ENCODE data around the gene TLR9. TPM values are rescaled to one million over a fixed set of nuclear protein-coding genes. Genes with fewer than 3 reads are reported as not detected.

TLR9 gene
- total RNA-seq, 1 experiment from 2014 or later: not detected

- in situ Hi-C loops (cut with HindIII; ENCODE audit: low pct_unique_long_range_greater_than_20kb, low sequenced_read_pairs): no loop called here
- no peak for DNase-seq (ENCODE audit: low read depth, low spot score)
These were observed 24.7 kb upstream of the TLR9 start for GRCh38 chr3:52250122-52250521.

DNA sequence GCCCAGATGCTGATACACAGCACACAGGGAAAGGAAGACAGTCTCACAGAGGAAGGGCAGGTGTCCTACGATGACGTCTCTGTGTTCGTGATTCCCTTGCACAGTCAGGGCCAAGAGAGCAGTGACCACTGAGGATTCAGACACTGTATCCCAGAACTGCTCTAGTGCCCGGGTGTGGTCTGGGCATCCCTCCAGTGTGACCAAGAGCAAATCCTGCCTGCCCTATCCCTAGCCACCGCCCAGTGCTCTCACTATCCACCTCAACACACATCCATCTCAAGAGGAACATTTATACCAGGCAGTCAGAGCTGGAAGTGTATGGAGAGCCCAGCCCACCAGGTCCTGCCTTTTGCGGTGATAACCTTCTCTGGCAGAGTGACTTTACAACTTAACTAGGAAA is 24.2 kb upstream of the TLR9 start:
- DNase-seq (ENCODE audit: low read depth, low spot score): no peak
- in situ Hi-C loops (cut with HindIII; ENCODE audit: low pct_unique_long_range_greater_than_20kb, low sequenced_read_pairs): no loop called here

- in situ Hi-C loops (cut with HindIII; ENCODE audit: low pct_unique_long_range_greater_than_20kb, low sequenced_read_pairs): no loop called here
- DNase-seq (ENCODE audit: low read depth, low spot score): no peak
These were observed 23.5 kb upstream of the TLR9 start for GRCh38 chr3:52248816-52249547.

DNA sequence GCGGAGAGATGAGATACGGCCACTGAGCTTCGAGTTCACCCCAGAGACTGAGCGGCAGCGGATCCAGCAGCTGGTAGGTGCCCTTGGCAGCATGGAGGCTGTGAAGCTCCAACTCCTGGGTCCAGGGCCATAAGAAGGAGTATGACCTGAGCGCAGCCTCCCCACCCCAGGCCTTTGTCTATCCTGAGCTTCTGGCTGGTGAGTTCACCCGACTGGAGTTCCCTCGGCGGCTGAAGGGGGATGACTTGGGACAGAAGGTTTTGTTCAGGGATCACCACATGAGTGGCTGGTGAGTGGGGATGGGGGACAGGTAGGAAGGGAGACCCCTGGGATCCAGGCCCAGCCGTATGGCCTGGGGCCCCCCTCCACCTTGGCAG is 22.7 kb upstream of the TLR9 start:
- in situ Hi-C loops (cut with HindIII; ENCODE audit: low pct_unique_long_range_greater_than_20kb, low sequenced_read_pairs): no loop called here
- no peak for DNase-seq (ENCODE audit: low read depth, low spot score)

GRCh38 chr3:52247409-52248164 is 22.1 kb upstream of the TLR9 start:
- in situ Hi-C loops (cut with HindIII; ENCODE audit: low pct_unique_long_range_greater_than_20kb, low sequenced_read_pairs): no loop called here
- DNase-seq (ENCODE audit: low read depth, low spot score): no peak

- in situ Hi-C loops (cut with HindIII; ENCODE audit: low pct_unique_long_range_greater_than_20kb, low sequenced_read_pairs): no loop called here
- DNase-seq (ENCODE audit: low read depth, low spot score): no peak
These were observed 21.4 kb upstream of the TLR9 start for GRCh38 chr3:52246728-52247408.

GRCh38 chr3:52246264-52246620 is 20.8 kb upstream of the TLR9 start:
- no peak for DNase-seq (ENCODE audit: low read depth, low spot score)

DNA sequence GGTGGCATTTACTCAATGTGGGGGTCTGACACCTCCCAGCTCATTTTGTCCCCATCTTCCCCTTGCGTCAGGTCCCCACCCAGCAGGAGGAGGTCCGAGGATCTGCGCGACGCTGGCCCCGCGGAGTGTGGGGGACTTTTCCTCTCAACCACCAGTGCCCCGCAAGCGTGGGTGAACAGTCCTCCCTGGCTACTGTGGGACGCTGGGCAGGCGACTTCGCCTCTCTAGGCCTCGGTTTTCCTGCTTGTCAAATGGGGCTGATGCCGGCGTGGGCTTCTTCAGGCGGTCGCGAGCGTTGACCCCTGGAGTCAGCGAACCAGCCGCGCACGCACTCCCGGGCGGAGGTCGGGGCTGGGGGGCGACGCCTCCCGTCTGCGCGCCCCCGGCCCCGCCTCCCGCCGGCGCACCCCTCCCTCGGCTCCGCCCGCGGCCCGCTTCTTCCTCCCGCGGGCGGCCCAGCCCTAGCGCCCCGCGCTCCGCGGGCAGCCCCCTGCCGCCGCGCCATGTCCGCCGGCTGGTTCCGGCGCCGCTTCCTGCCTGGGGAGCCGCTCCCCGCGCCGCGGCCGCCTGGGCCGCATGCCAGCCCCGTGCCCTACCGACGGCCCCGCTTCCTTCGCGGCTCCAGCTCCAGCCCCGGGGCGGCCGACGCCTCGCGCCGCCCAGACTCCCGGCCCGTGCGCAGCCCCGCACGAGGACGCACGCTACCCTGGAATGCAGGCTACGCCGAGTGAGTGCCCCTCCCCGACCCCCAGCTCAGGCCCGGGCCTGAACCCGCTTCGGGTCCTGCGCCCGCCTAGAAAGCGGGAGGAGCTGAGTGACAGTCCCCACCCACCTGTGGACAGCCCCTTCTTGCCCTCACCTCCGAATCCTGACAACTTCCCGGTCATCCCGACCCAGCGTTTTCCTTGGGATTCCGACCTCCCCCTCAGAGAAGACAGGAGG is 20.1 kb upstream of the TLR9 start, which contains the start of gene PPM1M:
Gene PPM1M, plus strand, starts transcription at position 438 of the 942 bp plus-strand sequence. Its CDS starts 66 bp downstream, at position 504.
- in situ Hi-C loops (cut with HindIII; ENCODE audit: low pct_unique_long_range_greater_than_20kb, low sequenced_read_pairs): no loop called here
- no peak for DNase-seq (ENCODE audit: low read depth, low spot score)

More at GRCh38 chr3:52246264-52246620, 20.8 kb upstream of the TLR9 start:
- in situ Hi-C loops (cut with HindIII; ENCODE audit: low pct_unique_long_range_greater_than_20kb, low sequenced_read_pairs): no loop called here

- in situ Hi-C loops (cut with HindIII; ENCODE audit: low pct_unique_long_range_greater_than_20kb, low sequenced_read_pairs): no loop called here
- peak; percentile 64 for DNase-seq (ENCODE audit: low read depth, low spot score)
These were observed 18.6 kb upstream of the TLR9 start for GRCh38 chr3:52243791-52244628.

DNA sequence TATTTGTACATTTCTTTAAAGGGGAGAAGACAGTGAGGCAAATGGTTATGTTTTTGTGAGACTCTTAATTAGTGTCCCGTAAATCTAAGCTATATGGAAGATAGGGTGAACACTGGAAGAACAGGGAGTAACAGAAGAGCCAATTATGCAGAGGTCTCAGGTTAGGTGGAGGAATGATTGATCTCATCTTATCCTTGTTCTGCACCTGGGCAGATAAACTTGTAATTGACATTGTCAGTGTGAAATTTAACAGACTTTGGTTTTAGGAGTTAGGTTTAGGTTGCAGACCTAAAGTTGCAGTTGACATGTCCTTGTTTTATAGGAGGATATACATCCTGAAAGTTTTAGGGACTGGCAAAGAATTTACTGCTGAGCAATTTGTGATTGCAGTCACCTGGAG is 16.6 kb upstream of the TLR9 start:
- DNase-seq (ENCODE audit: low read depth, low spot score): no peak
- in situ Hi-C loops (cut with HindIII; ENCODE audit: low pct_unique_long_range_greater_than_20kb, low sequenced_read_pairs): no loop called here

- no peak for DNase-seq (ENCODE audit: low read depth, low spot score)
- in situ Hi-C loops (cut with HindIII; ENCODE audit: low pct_unique_long_range_greater_than_20kb, low sequenced_read_pairs): no loop called here
These were observed 15.5 kb upstream of the TLR9 start for GRCh38 chr3:52240886-52241370.

GRCh38 chr3:52240059-52240885 is 14.8 kb upstream of the TLR9 start:
- in situ Hi-C loops (cut with HindIII; ENCODE audit: low pct_unique_long_range_greater_than_20kb, low sequenced_read_pairs): no loop called here
- DNase-seq (ENCODE audit: low read depth, low spot score): peak; percentile 85

DNA sequence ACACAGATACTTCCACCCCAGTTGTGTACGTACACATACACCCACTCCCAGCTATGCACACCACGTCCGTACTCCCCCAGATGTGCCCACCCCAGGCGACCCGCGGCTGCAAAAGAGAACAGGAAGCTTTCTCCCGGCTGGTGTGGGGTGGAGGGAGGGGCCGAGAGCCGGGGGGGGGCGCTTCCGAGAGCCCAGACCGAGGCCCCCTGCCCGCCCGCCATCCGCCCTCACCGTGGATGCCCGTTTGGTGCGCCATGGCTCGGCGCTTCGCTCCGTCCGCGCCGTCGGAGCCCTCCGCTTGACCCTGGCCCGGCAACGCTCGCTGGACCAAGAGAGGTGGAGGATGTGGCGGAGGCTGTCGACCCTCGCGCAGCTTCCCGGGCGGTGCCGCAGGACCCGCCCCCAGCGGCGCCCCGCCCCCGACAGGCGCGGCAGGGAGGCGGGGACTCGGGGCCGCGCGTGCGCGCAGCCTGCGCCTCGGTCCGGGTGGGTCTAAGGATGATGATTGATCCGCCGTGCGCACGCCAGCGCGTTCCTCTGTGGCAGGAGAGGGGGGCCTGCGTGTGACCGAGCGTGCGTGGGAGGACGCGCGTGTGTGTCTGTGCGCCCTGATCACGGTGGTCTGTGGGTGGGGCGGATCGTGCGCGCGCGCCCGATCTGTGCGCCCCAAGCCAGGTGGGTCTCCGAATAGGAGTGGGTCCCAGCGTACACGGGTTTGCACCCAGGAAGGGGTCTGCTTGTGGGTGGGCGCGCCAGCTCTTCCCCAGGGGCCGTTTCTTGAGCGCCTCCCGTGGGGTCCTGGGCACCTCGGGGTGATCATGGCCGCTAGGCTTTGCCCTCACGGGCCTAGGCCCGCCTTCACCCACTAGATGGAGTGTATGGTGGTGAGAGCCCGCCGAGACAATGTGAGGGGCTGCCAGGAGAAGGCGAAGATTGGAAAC is 13.6 kb upstream of the TLR9 start, which contains the start of gene TWF2:
Gene TWF2, minus strand, starts transcription at position 398 of the 941 bp plus-strand sequence. Its CDS starts 142 bp downstream, at position 256.
- in situ Hi-C loops (cut with HindIII; ENCODE audit: low pct_unique_long_range_greater_than_20kb, low sequenced_read_pairs): no loop called here
- peak; percentile 71 for DNase-seq (ENCODE audit: low read depth, low spot score)

DNA sequence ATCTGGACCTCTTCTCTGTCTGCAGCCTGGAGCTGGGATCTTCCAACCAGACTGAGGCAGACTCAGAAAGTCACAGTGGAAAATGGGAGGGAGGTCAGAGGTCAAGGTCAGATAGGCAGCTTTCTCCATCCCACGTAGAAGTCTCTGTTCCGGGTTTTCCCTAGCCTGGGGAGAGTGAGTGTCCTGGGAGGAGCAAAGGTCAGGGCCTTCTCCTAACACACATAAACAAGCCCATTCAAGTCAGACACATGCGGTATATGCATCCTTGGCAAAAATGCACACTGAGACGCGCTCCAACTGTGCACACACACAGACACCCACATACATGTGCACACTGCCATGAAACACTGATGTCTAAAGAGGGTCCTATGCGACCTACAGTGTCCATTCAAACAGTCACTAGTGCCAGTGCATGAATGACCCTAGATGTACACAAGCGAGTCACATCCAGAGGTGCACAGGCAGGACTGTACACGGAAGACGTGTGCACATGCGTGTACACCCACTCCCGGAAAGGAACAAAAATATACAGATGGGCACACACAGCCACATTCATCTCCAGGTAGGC is 12.8 kb upstream of the TLR9 start:
- in situ Hi-C loops (cut with HindIII; ENCODE audit: low pct_unique_long_range_greater_than_20kb, low sequenced_read_pairs): no loop called here
- DNase-seq (ENCODE audit: low read depth, low spot score): no peak

All from SK-MEL-5 (cell line).